Uterus (tissue), 2 donors: ENCODE data around the gene MAT2A.

Source experiments
- CTCF ChIP-seq, 4 experiments: fragments of 200-600 bp in 2 of 4; fragments of 450-650 bp in 2 of 4; sonication (generic) in 2 of 4; IDR thresholded peaks; one replicate each; pipeline ENCODE4 v1.5.1; 2016 to 2019; ENCODE audit warnings: antibody characterized with exemption in 4 of 4, mild to moderate bottlenecking in 2 of 4, moderate library complexity in 1 of 4
- POLR2A ChIP-seq, 2 donors: fragments of 450-650 bp; IDR thresholded peaks; one replicate each; pipeline ENCODE4 v1.6.1; 2016; ENCODE audit warnings: antibody characterized with exemption in 2 of 2, mild to moderate bottlenecking in 1 of 2, moderate library complexity in 1 of 2

- no peak for TF ChIP-seq CTCF (IDR thresholded peaks at IDR 0.05)
- no peak for TF ChIP-seq POLR2A (IDR thresholded peaks at IDR 0.05)
These were observed 43.5 kb downstream of the MAT2A start for GRCh38 chr2:85582492-85582891.
